SIG-M5 (cell line): Measurements from ENCODE around the gene BEST2.

ENCODE experiments used
- DNase-seq: peaks from one replicate; lab custom pipeline; 2025; lab: John Stamatoyannopoulos, UW

BEST2 gene

DNA sequence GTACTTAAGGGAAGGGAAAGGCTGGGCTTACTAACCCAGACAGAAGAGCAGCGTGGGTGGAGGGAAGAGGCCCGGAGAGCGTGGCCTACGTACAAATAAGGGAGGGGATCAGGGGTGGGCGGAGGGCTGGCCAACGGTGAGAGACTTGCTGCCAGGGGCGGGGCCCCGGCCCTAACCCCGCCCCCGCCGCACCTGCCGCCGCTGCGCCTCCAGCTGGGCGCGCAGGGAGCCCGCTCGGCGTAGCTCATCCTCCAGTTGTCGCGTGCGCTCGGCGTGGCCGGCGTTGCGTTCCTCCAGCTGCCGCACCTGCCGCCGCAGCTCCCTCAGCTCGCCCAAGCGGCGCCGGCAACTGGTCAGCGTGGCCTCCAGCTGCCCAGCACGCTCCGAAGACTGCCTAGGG lies 18.1 kb downstream of the BEST2 start:
- no peak for DNase-seq

DNA sequence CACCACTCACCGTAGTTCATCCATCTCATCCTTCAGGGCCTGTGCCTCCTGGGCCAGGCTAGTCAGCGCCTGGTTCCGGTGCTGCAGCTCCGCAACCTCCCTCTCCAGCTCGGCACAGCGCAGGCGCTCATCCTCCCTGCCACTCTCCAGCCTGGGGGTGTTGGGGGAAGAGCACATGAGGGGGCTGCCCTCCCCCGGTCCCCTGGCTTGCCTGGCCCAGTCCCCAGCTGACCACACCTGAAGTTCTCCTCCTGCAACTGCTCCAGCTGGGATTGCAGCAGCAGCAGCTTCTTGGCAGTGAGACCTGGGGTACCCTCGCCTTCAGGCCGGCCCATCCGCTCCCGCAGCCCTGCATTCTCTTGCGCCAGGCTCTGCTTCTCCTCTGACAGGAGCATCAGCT lies 19.3 kb downstream of the BEST2 start:
- DNase-seq: no peak

DNA sequence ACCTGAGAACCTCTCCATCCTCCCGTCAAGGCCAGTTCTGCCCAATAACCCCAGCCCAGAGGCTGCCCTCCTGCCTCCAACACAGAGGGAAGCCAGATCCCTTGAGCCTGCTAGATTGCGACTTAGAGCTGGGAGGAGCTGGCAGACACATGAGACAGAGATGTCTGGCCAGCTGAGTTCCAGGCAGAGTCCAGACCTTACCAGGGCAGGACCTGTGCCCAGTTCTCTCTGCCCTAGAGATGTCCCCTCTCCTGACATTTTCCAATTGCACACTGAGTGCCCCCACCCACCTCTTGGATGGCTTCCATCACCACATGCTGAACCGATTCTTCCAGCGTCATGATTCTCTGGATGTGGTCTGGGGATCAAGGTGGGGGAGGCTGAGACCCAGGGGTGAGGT lies 20.7 kb downstream of the BEST2 start:
- no peak for DNase-seq

DNA sequence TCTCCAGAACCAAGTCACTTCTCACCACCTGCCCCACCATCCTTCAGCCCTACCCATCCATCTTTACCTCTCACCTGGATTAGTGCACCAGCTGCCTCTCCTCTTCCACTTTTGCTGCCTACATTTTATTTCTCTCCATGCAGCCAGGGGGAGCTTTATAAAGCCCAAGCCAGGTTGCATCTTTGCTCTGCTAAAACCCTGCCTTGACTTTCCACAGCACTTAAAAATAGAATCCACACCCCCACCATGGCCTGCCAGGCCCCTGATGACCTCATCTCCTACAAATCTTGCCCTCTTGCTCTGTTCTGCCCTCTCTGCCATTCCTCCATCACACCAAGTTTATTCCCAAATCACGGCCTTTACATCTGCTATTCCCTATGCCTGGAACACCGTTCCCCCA lies 22.0 kb downstream of the BEST2 start:
- DNase-seq: no peak

DNA sequence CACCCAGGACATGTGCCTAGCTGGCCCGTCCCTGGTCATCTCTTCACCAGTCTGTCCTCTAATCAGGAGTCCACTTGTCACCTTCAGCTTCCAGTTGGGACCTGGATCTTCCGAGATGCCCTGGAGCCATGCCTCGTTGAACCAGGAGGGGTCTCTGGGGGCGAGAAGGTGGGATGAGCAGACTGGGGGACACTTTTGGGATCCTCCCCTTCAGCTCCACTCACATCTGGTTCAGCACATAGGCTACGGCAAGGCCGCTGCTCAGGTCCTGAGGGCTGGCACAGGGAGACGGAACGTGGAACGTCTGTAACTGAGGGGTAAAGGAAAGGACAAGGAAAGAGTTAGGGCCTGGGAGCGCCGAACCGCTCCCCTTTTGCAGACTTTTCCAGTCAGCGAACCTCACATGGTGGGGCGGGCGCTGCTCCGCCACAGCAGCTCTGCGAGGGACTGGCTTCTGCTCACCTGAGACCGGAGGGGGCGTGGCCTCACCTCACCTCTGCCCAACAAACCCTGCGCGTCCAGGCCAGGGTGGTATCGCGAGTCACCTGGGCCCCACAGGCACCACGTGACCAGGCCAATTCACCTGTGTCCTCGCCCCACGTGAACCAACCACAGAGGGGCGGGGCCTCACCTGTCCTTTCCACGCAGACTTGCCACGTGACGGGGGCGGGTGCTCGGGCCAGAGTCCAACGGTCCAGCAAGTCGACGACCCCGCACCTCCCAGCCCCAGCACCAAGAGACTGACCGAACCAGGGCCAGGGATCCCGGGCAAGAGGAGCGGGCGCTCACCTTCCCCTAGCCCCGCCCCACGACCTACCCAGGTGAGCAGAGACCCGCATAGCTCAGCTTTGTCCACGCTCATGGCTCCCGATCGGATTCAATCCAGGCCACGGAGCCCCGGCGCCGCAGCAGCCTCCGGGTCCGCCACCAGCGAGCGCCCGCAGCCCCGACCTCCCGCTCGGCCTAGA lies 23.3 kb downstream of the BEST2 start, which contains the start of gene HOOK2:
TSS of gene HOOK2 (minus strand) at position 965 of the 968 bp plus-strand sequence. CDS start at position 862, 103 bp downstream.
- DNase-seq: no peak

DNA sequence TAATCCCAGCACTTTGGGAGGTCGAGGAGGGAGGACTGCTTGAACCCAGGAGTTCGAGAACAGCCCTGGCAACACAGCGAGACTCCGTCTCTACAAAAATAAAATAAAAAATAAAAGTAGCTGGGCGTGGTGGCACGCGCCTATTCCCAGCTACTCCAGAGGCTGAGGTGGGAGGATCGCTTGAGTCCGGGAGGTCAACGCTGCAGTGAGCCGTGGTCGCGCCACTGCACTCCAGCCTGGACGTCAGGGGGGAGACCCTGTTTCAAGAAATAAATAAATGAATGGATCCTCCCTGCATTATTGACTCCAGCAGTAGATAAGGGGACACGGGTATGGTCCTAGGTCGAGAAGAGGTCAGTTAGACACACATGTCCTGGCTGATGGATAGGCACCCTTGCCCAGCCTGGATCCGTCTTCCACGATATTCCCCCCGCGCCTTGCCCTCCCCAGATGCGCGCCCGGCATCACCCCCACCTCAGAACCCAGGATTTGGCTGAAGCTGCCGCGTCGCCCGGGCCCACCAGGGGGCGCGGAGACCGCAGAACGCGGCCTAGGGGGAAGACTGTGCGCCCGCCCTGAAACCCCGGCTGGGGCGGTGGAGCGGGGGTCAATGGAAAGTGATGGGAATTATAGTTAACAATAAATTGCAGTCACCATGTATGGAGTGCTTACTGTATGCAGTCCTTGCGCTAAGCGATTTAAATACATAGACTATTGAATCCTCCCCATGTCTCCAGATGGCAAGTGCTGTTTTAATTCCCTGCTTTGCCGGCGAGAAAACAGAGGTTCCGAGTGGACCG lies 25.8 kb downstream of the BEST2 start:
- no peak for DNase-seq

DNA sequence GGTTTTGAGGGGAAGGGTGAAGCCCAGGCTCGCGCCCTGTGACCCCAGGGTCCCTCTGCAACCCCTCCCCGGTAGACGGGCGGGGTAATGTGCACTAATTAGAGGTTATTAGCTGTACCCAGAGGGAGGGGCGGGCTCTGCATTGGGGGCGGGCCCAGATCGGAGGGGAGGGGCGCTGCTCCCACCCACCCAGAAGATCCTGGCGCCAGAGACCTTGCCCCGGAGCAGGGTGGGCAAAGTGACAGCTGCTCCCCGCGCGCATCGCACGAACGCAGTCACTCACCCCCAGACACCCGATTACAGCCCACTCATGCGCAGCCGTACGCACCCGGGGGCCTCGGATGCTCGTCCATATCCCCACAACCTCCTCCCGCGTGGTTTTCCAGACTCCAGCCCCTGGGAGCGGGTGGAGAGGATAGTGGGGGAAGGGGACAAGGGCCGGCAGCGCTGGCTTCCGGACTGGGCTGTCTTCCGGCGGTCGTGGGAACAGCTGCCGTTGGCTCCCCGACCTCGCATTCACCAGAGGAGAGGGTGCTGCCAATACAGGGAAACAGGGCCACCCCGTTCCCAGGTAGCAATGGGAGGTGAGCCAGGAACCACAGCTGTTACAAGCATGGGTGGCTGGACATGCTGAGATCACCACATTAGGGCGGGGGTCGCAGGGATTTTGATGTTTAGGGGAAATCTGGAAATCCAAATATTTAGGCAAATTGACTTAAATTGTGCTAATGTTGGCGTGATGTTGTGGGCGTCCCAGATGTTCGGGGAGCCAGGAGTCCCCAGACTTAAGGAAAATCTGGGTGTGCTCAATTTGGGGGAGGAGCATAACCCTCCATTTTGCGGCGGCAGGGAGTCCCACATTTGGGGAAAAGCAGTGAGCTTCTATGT lies 26.7 kb downstream of the BEST2 start:
- DNase-seq: no peak

DNA sequence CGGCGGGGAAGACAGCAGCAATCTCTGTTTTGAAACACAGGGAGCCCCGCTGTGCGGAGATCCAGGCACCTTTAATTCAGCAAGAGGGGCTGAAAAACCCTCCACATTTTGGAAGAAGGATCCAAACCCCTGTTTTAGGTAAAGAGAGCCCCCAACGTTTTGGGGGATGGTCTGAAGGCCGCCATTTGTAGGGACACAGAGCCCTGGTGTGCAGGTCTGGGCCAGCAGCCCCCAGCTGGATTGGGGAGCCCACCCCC lies 27.2 kb downstream of the BEST2 start:
- DNase-seq: no peak

DNA sequence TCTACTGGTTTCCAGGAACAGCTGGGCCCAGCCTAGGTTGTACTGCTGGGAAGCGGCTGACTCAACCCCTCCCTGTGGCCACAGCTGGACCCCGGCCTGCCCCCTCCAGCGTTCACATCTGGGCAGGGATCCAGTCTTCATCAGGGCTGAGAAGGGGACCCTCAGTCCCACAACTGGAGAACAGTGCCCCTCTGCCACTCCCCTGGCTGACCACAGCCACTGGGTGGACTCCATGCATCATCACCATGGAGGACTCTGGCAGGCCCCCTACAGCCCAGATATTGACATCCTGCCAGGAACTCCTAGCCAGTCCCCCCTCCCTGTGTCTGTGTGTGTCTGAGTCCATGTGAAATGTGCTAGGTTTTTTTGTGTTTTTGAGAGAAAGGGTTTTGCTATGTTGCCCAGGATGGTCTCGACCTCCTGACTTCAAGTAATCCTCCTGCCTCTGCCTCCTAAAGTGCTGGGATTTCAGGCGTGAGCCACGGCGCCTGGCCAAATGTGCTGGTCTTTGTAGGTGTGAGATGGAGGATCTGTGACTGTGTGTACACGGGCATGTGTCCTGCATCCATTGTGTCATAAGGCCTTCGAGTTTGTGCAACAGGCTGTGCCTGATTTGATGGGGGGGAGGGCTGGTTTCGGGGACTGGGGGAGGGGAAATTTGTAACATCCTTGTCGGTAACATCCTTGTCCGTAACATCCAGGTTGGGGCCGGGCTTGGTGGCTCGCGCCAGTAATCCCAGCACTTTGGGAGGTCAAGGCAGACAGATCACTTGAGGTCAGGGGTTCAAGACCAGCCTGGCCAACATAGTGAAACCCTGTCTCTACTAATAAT lies 27.8 kb downstream of the BEST2 start:
- DNase-seq: no peak

DNA sequence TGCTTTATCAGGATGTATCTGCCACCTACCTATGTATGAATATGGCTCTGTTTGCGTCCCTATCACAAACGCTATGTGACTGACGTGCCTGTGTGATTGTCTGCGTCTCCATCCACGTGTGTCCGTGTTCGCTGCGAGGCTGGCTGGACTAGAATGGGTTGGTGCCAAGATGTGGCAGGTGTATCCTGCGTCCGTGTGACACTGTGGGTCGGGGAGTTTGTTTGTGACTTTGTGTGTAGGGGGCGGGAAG lies 30.5 kb downstream of the BEST2 start:
- no peak for DNase-seq

DNA sequence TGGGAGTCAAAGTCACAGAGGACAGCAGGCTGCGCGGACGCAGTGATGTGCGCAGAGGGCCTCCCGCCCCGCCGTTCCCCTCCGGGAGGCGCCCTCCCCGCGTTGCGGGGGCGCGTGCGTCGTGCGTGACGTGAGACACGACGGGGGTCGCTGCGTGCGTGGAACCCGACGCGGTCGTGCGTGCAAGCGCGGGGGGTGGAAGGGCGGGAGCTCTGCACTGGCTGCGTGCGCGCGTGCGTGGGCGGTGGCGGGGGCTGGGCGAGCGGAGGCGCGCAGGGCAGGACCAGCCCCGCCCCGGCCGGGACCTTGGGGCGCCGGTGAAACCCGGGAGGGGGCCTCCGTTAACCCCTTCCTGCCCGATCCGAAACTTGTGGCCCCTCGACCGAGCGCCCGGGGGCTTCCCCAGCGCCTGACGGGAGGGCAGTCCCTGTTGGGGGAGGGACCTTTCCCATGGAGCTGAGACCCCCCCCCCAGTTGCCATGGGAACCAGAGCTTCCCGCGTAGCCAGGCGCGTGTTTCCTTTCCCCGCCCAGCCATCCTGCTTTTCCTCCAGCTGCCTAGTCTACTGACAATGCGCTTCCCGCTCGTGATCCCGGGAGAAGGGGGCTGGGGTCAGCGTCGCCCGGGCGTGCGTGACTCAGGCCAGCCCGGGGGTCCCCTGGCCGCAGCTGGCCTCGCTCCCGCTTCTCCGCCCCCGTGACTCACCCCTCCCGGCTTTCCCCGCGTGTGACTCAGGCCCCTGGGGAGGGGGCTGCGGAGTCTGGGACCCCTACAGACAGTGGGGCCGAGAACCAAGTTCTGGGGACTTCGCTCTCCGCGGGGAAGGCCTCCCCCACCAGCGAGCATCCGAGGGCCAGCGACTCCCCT lies 31.1 kb downstream of the BEST2 start:
- DNase-seq: no peak

DNA sequence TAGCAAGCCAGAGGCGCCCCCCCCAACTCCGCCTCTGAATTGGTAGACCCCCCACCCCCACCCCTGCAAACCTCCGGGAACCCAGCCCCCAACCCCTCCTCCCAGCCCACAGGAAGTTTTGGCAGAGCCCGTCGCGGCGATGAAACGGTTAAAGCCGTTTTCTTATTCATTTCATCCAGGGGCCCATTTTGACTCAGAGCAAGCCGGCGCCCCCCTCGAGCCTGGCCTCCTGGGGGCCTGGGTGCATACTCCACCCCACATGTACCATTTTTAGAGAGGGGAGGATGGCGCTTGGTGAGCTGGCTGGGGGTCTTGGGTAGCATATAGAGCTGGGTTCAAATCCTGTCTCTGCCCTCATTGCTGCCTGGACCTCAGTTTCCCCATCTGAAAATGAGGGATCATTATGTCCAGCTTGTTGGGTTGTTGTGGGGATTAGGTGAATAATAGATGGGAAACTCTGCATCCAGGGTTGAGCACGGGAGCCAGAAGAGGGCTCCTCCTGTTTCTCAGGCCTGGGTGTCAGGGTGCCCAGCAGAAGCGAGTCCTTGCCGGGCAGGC lies 31.8 kb downstream of the BEST2 start:
- no peak for DNase-seq

DNA sequence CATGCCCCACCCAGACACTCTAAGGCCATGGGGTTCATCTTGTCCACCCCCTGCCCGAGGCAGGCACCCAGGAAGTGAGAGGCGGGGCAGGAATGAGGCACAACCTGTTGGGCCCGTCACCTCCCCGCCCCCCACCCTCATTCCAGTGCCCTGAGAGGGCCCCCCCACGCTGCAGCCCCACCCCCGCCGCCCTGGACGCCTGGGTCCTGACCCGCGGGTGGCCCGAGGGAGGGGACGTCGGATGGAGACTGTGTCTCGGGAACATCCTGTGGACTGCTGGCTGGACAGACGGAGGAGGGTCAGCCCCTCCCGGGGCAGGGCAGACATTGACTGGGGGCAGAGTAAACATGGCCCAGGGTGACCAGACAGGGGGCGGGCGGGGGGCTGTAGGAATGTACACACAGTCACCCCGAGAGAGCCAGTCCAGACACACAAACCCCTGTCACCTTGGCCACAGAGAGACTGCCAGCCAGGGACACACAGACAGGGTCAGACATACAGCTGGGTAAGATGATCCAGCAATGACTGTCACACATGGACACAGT lies 32.3 kb downstream of the BEST2 start:
- no peak for DNase-seq

DNA sequence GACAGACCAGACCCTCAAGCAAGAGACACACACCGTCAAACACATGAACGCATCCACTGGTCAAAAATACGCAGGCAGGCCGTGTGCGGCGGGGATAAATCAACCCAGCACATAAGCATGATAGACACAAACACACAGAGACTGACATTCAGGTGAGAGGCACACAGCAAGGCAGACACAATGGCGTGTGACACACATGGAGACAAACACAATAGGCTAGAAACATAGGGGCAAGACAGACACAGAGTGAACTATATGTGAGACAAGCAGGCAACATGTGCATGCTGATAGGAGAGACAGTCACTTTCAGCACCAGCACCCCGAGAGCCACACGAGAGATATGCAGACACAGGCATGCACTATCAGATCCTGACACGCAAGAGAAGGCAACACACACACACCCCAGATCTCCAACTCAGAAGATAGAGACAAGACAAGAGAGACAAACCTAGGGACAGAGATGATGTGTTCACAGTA lies 32.8 kb downstream of the BEST2 start:
- DNase-seq: no peak

DNA sequence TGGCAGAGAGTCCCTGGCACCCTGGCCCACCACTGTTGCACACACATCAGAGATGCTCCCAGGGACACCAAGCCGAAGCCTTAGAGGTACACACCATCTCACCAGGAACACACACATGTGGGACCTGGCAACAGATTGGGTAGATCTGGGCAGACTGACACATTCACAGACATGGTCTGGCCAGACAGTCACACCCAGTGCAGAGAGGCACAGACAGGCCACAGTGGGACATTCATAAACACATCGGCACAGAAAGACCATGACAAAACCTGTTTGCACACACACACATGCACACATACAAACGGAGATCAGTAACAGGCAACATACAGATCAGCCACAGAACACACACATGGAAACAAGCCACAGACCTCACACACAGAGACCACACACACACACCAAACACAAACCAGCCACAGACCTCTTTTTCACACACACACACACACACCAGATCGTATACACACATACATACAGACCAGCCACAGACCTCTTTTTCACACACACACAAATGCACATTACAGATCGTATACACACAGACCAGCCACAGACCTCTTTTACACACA lies 33.4 kb downstream of the BEST2 start:
- no peak for DNase-seq

DNA sequence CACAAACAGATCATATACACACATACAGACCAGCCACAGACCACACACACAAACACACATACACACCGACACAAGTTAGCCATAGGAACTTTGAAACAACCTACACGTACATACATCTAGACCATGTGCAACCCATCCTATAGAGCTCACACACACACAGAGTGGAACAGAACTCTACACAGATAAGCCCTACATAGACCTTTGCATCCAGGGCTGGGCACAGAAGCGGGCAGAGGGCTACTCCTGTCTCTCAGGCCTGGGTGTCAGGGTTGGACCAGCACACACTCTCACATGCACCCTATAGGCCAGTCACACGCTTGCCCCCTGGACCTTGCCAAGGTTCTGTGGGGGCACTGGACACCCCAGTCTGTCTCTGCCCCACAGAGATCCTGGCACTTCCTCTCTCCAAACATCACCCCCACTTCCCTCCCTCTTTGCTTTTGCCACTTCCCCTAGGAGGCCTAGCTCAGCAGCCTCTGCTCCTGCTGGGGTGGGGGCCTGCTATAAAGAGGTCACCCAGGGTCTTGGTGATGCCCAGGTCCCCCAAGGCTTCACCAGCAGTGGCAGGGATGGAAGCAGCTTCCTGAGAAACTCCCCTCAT lies 33.9 kb downstream of the BEST2 start:
- DNase-seq: no peak

DNA sequence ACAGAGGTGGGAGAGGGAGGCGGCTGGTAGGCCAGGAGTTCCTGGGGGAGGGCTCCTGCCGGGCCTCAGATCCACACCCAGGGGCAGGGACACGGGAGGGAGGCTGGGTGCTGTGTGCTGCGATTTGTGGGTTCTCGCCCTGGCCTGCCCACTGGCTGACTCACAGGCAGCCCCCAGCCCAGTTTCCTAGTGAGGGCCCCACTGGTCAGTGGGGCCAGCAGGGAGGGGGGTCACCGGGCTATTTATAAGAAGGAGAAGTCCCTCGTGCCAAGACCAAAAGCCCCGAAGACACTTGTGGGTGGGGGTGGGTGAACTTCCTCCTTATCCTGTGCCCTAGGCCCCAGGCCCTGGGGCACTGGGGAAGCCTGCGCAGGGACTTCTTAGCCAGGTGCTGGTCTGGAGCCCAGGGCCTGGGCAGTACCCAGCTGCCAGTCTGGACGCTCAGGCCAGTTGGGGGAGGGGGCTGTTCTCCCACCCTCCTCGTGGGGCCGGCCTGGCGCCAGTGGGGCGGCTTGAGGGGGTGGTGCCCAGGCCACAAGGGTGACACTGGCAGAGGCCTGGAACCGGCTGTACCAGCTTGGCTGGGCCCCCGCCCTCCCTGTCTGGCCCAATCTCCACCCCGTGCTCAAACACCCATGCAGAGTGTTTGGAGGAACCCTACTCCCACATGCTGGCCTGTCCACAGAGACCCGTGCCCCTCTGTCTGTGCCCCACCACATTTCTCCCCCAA lies 34.7 kb downstream of the BEST2 start:
- DNase-seq: no peak

DNA sequence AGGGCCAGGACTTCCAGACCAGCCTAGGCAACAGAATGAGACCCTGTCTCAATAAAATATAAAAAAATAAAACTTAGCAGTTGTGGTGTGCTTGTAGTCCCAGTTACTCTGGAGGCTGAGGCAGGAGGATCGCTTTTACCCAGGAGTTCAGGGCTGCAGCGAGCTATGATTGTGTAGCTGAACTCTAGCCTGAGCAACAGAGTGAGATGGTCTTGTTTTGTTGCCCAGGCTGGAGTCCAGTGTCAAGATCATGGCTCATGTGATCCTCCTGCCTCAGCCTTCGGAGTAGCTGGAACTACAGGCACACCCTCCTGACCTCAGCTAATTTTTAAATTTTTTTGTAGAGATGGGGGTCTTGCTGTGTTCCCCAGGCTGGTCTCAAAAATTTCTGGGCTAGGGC lies 35.4 kb downstream of the BEST2 start:
- DNase-seq: no peak

DNA sequence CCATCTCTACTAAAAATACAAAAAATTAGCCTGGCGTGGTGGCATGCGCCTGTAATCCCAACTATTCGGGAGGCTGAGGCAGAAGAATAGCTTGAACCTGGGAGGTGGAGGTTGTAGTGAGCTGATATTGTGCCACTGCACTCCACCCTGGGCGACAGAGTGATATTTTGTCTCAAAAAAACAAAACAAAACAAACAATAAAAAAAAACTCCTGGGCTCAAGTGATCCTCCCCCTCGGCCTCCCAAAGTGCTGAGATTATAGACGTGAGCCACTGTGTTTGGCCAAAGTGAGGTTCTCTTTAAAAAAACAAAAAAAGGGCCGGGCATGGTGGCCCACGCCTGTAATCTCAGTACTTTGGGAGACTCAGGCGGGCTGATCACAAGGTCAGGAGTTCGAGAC lies 35.9 kb downstream of the BEST2 start:
- DNase-seq: no peak
